ENCODE measurements around the gene HPS1. TPM values are rescaled to one million over a fixed set of nuclear protein-coding genes. Genes with fewer than 3 reads are reported as not detected.

HPS1 gene
- total RNA-seq, 1 donor from 2014 or later = 34.7 TPM

DNA sequence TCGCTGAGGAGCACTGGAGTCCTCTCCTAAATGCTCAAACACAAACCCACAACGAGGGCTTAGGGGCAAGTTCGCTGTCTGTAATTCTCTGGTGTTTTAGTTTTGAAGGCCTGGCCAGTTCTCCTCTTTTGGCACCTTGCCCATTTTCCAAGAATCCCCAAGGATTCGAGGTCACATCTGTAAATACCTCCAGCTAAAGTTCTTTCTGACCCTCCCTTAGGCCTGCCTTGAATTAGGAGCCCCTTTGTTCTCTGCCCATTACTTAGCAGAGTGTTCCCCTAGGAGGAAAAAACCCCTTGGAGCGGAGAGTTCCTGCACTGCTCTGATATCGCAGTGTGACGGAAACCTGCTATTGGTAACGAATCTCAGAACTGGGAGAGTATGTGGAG lies 31.0 kb downstream of the HPS1 start:
- TF ChIP-seq EZH2 (IDR thresholded peaks at IDR 0.05; ENCODE audit: insufficient read depth, low read length) (no peak), CTCF (IDR thresholded peaks at IDR 0.05; ENCODE audit: insufficient read depth, low read depth, low read length) (no peak)
- H3K36me3 ChIP-seq (ENCODE audit: insufficient read depth, low read length) = peaks cover 3% of the 10 kb centered on the region
- DNase-seq (ENCODE audit: low read depth) (no peak), FAIRE-seq (no peak)
- no peaks in the 10 kb centered on the region for H3K27me3 ChIP-seq (ENCODE audit: insufficient read depth, low read length)
- peaks cover 18% of the 10 kb centered on the region for H3K4me1 ChIP-seq (ENCODE audit: insufficient read depth, low read length)
- Mint-ChIP-seq H3K4me3 (ENCODE audit: unreplicated experiment) (no peak overlapping the region), H3K4me1 (ENCODE audit: low read depth, unreplicated experiment) (peaks cover 10% of the 10 kb centered on the region), H3K27ac (ENCODE audit: unreplicated experiment) (peak overlapping the region; percentile 26), H3K9me3 (ENCODE audit: unreplicated experiment) (no peaks in the 10 kb centered on the region), H3K27me3 (ENCODE audit: low read depth, unreplicated experiment) (no peaks in the 10 kb centered on the region), H3K36me3 (ENCODE audit: low read depth, unreplicated experiment) (no peaks in the 10 kb centered on the region)
- no peak overlapping the region for H3K9ac ChIP-seq (ENCODE audit: low read length)
- peak overlapping the region; percentile 99 for H2AFZ ChIP-seq (ENCODE audit: low read depth, low read length)
- no peaks in the 10 kb centered on the region for H3K9me3 ChIP-seq (ENCODE audit: insufficient read depth, low read depth, low read length)
- H3K27ac ChIP-seq (ENCODE audit: low read depth, low read length) = no peak overlapping the region
- no peaks in the 10 kb centered on the region for H4K20me1 ChIP-seq (ENCODE audit: insufficient read depth, low read length)
- no peak overlapping the region for H3K4me3 ChIP-seq (ENCODE audit: insufficient read depth, low read depth, low read length)
- H3K79me2 ChIP-seq (ENCODE audit: insufficient read depth, low read length) = peaks cover 9% of the 10 kb centered on the region
- peak overlapping the region; percentile 97 for H3K4me2 ChIP-seq (ENCODE audit: low read length)

- H3K36me3 ChIP-seq (ENCODE audit: insufficient read depth, low read length) = peaks cover 3% of the 10 kb centered on the region
- FAIRE-seq (peak; percentile 17), DNase-seq (ENCODE audit: low read depth) (peak; percentile 85)
- H3K27me3 ChIP-seq (ENCODE audit: insufficient read depth, low read length) = no peaks in the 10 kb centered on the region
- no peaks in the 10 kb centered on the region for H4K20me1 ChIP-seq (ENCODE audit: insufficient read depth, low read length)
- peak within 1 kb of the TSS; percentile 58 for H3K27ac Mint-ChIP-seq (ENCODE audit: unreplicated experiment)
- peaks cover 10% of the 10 kb centered on the region for H3K4me1 Mint-ChIP-seq (ENCODE audit: low read depth, unreplicated experiment)
- H3K36me3 Mint-ChIP-seq (ENCODE audit: low read depth, unreplicated experiment) = no peaks in the 10 kb centered on the region
- no peaks in the 10 kb centered on the region for H3K9me3 ChIP-seq (ENCODE audit: insufficient read depth, low read depth, low read length)
- TF ChIP-seq EZH2 (IDR thresholded peaks at IDR 0.05; ENCODE audit: insufficient read depth, low read length) = no peak
- peak within 1 kb of the TSS; percentile 99 for H2AFZ ChIP-seq (ENCODE audit: low read depth, low read length)
- no peaks in the 10 kb centered on the region for H3K27me3 Mint-ChIP-seq (ENCODE audit: low read depth, unreplicated experiment)
- H3K4me3 ChIP-seq (ENCODE audit: insufficient read depth, low read depth, low read length) = peak within 1 kb of the TSS; percentile 82
- no peaks in the 10 kb centered on the region for H3K9me3 Mint-ChIP-seq (ENCODE audit: unreplicated experiment)
- H3K79me2 ChIP-seq (ENCODE audit: insufficient read depth, low read length) = peaks cover 9% of the 10 kb centered on the region
- peak within 1 kb of the TSS; percentile 39 for H3K27ac ChIP-seq (ENCODE audit: low read depth, low read length)
- peak within 1 kb of the TSS; percentile 82 for H3K4me3 Mint-ChIP-seq (ENCODE audit: unreplicated experiment)
- peaks cover 18% of the 10 kb centered on the region for H3K4me1 ChIP-seq (ENCODE audit: insufficient read depth, low read length)
- H3K9ac ChIP-seq (ENCODE audit: low read length) = peak within 1 kb of the TSS; percentile 82
- peak within 1 kb of the TSS; percentile 97 for H3K4me2 ChIP-seq (ENCODE audit: low read length)
Observed at GRCh38 chr10:98414932-98415730, 31.6 kb downstream of the HPS1 start, which contains the start of gene PYROXD2. PYROXD2 (minus strand) TSS chr10:98415182; CDS start chr10:98415135, 47 bp downstream.

- peak overlapping the region; percentile 82 for H3K4me3 ChIP-seq (ENCODE audit: insufficient read depth, low read depth, low read length)
- peak overlapping the region; percentile 58 for H3K27ac Mint-ChIP-seq (ENCODE audit: unreplicated experiment)
- FAIRE-seq = no peak
- H4K20me1 ChIP-seq (ENCODE audit: insufficient read depth, low read length) = no peaks in the 10 kb centered on the region
- H3K36me3 Mint-ChIP-seq (ENCODE audit: low read depth, unreplicated experiment) = no peaks in the 10 kb centered on the region
- peaks cover 18% of the 10 kb centered on the region for H3K4me1 ChIP-seq (ENCODE audit: insufficient read depth, low read length)
- H3K27me3 ChIP-seq (ENCODE audit: insufficient read depth, low read length) = no peaks in the 10 kb centered on the region
- H3K36me3 ChIP-seq (ENCODE audit: insufficient read depth, low read length) = peaks cover 1% of the 10 kb centered on the region
- H2AFZ ChIP-seq (ENCODE audit: low read depth, low read length) = peak overlapping the region; percentile 99
- no peaks in the 10 kb centered on the region for H3K27me3 Mint-ChIP-seq (ENCODE audit: low read depth, unreplicated experiment)
- H3K4me3 Mint-ChIP-seq (ENCODE audit: unreplicated experiment) = peak overlapping the region; percentile 82
- H3K9me3 ChIP-seq (ENCODE audit: insufficient read depth, low read depth, low read length) = no peaks in the 10 kb centered on the region
- H3K9me3 Mint-ChIP-seq (ENCODE audit: unreplicated experiment) = no peaks in the 10 kb centered on the region
- no peak for DNase-seq (ENCODE audit: low read depth)
- peaks cover 9% of the 10 kb centered on the region for H3K79me2 ChIP-seq (ENCODE audit: insufficient read depth, low read length)
- TF ChIP-seq EZH2 (IDR thresholded peaks at IDR 0.05; ENCODE audit: insufficient read depth, low read length) (no peak), CTCF (IDR thresholded peaks at IDR 0.05; ENCODE audit: insufficient read depth, low read depth, low read length) (no peak)
- peak overlapping the region; percentile 97 for H3K4me2 ChIP-seq (ENCODE audit: low read length)
- H3K9ac ChIP-seq (ENCODE audit: low read length) = peak overlapping the region; percentile 82
- H3K4me1 Mint-ChIP-seq (ENCODE audit: low read depth, unreplicated experiment) = peaks cover 8% of the 10 kb centered on the region
- no peak overlapping the region for H3K27ac ChIP-seq (ENCODE audit: low read depth, low read length)
Observed at GRCh38 chr10:98414578-98414931, 32.2 kb downstream of the HPS1 start.
